H1 (cell line): ENCODE results near the gene DPP4. TPM values are rescaled to one million over a fixed set of nuclear protein-coding genes. Genes with fewer than 3 reads are reported as not detected.

ENCODE experiments used
- CTCF ChIA-PET: fragments of 300-600 bp; sonication (Branson Sonifier 250); formaldehyde crosslinking; loops from one replicate; lab custom pipeline; 2021; ENCODE audit not compliant: partially characterized antibody; lab: Charles Lee
- POLR2A ChIA-PET: fragments of 300-600 bp; sonication (Branson Sonifier 250); formaldehyde crosslinking; loops from one replicate; lab custom pipeline; 2021; ENCODE audit warnings: inconsistent platforms; ENCODE audit not compliant: partially characterized antibody; lab: Charles Lee
- DNase-seq, 2 experiments: peaks; one replicate each; pipeline versions ENCODE4 v3.0.0 to v3.0.0-alpha.2; 2010 to 2022; ENCODE audit warnings: low spot score in 2 of 2, low read depth in 1 of 2, mixed read lengths in 1 of 2
- FAIRE-seq: peaks from 2 replicates; lab custom pipeline; 2011; peaks lifted over from hg19 to GRCh38; lab: Jason Lieb, UNC
- H2AFZ ChIP-seq: 2 replicates; pipeline ENCODE4 v1.8.1; 2012; ENCODE audit warnings: low read length, inconsistent platforms
- H2AK5ac ChIP-seq: 2 replicates; pipeline ENCODE4 v1.6.1; 2013; ENCODE audit warnings: low read depth, low read length
- H2BK120ac ChIP-seq: replicated peaks from 2 replicates; pipeline ENCODE3; 2013; ENCODE audit warnings: low read depth, low read length, inconsistent platforms
- H2BK12ac ChIP-seq: 2 replicates; pipeline ENCODE4 v1.6.1; 2013; ENCODE audit warnings: low read depth, low read length
- H2BK15ac ChIP-seq: 2 replicates; pipeline ENCODE4 v1.6.1; 2013; ENCODE audit warnings: low read length
- H2BK20ac ChIP-seq: 2 replicates; pipeline ENCODE4 v1.6.1; 2013; ENCODE audit warnings: low read length
- H2BK5ac ChIP-seq: 2 replicates; pipeline ENCODE4 v1.6.1; 2013; ENCODE audit warnings: low read depth, low read length
- H3K14ac ChIP-seq: 2 replicates; pipeline ENCODE4 v1.6.1; 2013; ENCODE audit warnings: inconsistent platforms; ENCODE audit not compliant: insufficient read length
- H3K18ac ChIP-seq: 2 replicates; pipeline ENCODE4 v1.6.1; 2013; ENCODE audit warnings: low read length; ENCODE audit errors: extremely low read depth
- H3K23ac ChIP-seq: 2 replicates; pipeline ENCODE4 v1.6.1; 2013; ENCODE audit warnings: inconsistent platforms; ENCODE audit not compliant: insufficient read length
- H3K23me2 ChIP-seq: 2 replicates; pipeline ENCODE4 v1.6.1; 2013; ENCODE audit warnings: low read depth, low read length
- H3K27ac ChIP-seq: 2 replicates; pipeline ENCODE4 v1.6.1; 2011; ENCODE audit warnings: low read depth, low read length, inconsistent platforms
- H3K27me3 ChIP-seq, 4 experiments: replicated peaks in 1 of 4; 1 replicate in 1 of 4; 2 replicates in 3 of 4; pipeline versions ENCODE4 v1.6.1 to v1.8.1; 2011 to 2013; ENCODE audit warnings: low read length in 3 of 4, mild to moderate bottlenecking in 3 of 4, inconsistent platforms in 2 of 4, mixed read lengths in 2 of 4, moderate library complexity in 1 of 4; ENCODE audit not compliant: control insufficient read depth in 3 of 4, insufficient read depth in 3 of 4; ENCODE audit errors: extremely low read depth in 1 of 4
- H3K36me3 ChIP-seq, 4 experiments: 2 replicates each; pipeline versions ENCODE4 v1.6.1 to v1.8.1; 2011 to 2013; ENCODE audit warnings: mild to moderate bottlenecking in 4 of 4, low read length in 3 of 4, moderate library complexity in 2 of 4, control low read depth in 1 of 4, inconsistent platforms in 1 of 4; ENCODE audit not compliant: insufficient read depth in 4 of 4, control insufficient read depth in 2 of 4
- H3K4ac ChIP-seq: replicated peaks from 2 replicates; pipeline ENCODE3; 2013; ENCODE audit warnings: low read length, low read depth, mixed read lengths, inconsistent platforms; ENCODE audit not compliant: insufficient read length
- H3K4me1 ChIP-seq, 4 experiments: replicated peaks in 1 of 4; 1 replicate in 1 of 4; 2 replicates in 3 of 4; pipeline versions ENCODE4 v1.6.1 to v1.8.1; 2011 to 2013; ENCODE audit warnings: low read length in 3 of 4, inconsistent platforms in 2 of 4, mixed read lengths in 1 of 4; ENCODE audit not compliant: insufficient read depth in 4 of 4, control insufficient read depth in 3 of 4
- H3K4me2 ChIP-seq, 2 experiments: 2 replicates each; pipeline versions ENCODE4 v1.6.1 to v1.8.1; 2011 to 2013; ENCODE audit warnings: low read depth in 2 of 2, low read length in 2 of 2, control low read depth in 1 of 2, inconsistent platforms in 1 of 2, mild to moderate bottlenecking in 1 of 2; ENCODE audit not compliant: insufficient read depth in 1 of 2
- H3K4me3 ChIP-seq, 4 experiments: fragments of 200-600, 300-600 bp in 1 of 4; sonication (generic), shearing (Covaris generic), sonication (Bioruptor Twin) in 1 of 4; 2 replicates each; pipeline versions ENCODE4 v1.5.1 to v1.8.1; 2011 to 2016; ENCODE audit warnings: low read length in 4 of 4, low read depth in 3 of 4, control low read depth in 2 of 4, inconsistent platforms in 2 of 4, mild to moderate bottlenecking in 2 of 4, mixed read lengths in 1 of 4, moderate library complexity in 1 of 4; ENCODE audit not compliant: insufficient read depth in 2 of 4; ENCODE audit errors: extremely low read depth in 1 of 4
- H3K56ac ChIP-seq: replicated peaks from 2 replicates; pipeline ENCODE3; 2013; ENCODE audit warnings: low read depth, mild to moderate bottlenecking, mixed read lengths, low read length, inconsistent platforms; ENCODE audit not compliant: insufficient read length
- H3K79me1 ChIP-seq: 2 replicates; pipeline ENCODE4 v1.6.1; 2013; ENCODE audit warnings: low read depth, low read length, control low read depth
- H3K79me2 ChIP-seq, 2 experiments: 2 replicates each; pipeline versions ENCODE4 v1.6.1 to v1.8.1; 2012 to 2013; ENCODE audit warnings: low read length in 2 of 2, mild to moderate bottlenecking in 2 of 2, inconsistent platforms in 1 of 2; ENCODE audit not compliant: insufficient read depth in 2 of 2, control insufficient read depth in 1 of 2
- H3K9ac ChIP-seq, 4 experiments: replicated peaks in 1 of 4; 1 replicate in 1 of 4; 2 replicates in 3 of 4; pipeline versions ENCODE4 v1.6.1 to v1.8.1; 2011 to 2013; ENCODE audit warnings: low read depth in 3 of 4, low read length in 3 of 4, control low read depth in 2 of 4, mild to moderate bottlenecking in 2 of 4, moderate library complexity in 2 of 4, inconsistent platforms in 1 of 4; ENCODE audit errors: extremely low read depth in 1 of 4
- H3K9me3 ChIP-seq, 2 experiments: 2 replicates each; pipeline versions ENCODE4 v1.6.1 to v1.8.1; 2012 to 2013; ENCODE audit warnings: mild to moderate bottlenecking in 2 of 2, moderate library complexity in 2 of 2, control low read depth in 1 of 2, inconsistent platforms in 1 of 2, low read depth in 1 of 2, low read length in 1 of 2, mixed read lengths in 1 of 2; ENCODE audit not compliant: insufficient read depth in 2 of 2
- H4K20me1 ChIP-seq, 2 experiments: replicated peaks in 1 of 2; 2 replicates each; pipeline versions ENCODE3 to v1.8.1; 2011 to 2013; ENCODE audit warnings: inconsistent platforms in 2 of 2, low read length in 2 of 2, mild to moderate bottlenecking in 1 of 2; ENCODE audit not compliant: insufficient read depth in 2 of 2, control insufficient read depth in 1 of 2
- H4K5ac ChIP-seq: 2 replicates; pipeline ENCODE4 v1.6.1; 2013; ENCODE audit warnings: low read length, low read depth, mixed read lengths, inconsistent platforms; ENCODE audit not compliant: insufficient read length
- H4K8ac ChIP-seq: 2 replicates; pipeline ENCODE4 v1.8.0; 2013; ENCODE audit warnings: mild to moderate bottlenecking, moderate library complexity, low read length, inconsistent platforms; ENCODE audit not compliant: insufficient read depth; ENCODE audit errors: extremely low read depth
- H4K91ac ChIP-seq: replicated peaks from 2 replicates; pipeline ENCODE3; 2013; ENCODE audit warnings: low read length, mixed read lengths, inconsistent platforms; ENCODE audit not compliant: insufficient read length
- ASH2L ChIP-seq: fragments of 200-600, 300-600 bp; sonication (generic); IDR thresholded peaks from one replicate; pipeline ENCODE4 v1.7.1; 2017; ENCODE audit warnings: low read length
- BACH1 ChIP-seq: IDR thresholded peaks from 2 replicates; pipeline ENCODE4 v1.6.1; 2012; ENCODE audit warnings: low read length, improper control_type of control experiment
- CBX5 ChIP-seq: fragments of 300-800, 300-1000 bp; sonication (generic); IDR thresholded peaks from 2 replicates; pipeline ENCODE4 v1.7.1; 2016; ENCODE audit warnings: antibody characterized with exemption, low read length, low read depth
- EZH2 ChIP-seq: fragments of 200-600 bp; sonication (generic); IDR thresholded peaks from 2 replicates; pipeline ENCODE4 v1.7.1; 2012; ENCODE audit warnings: low read depth, mild to moderate bottlenecking, moderate library complexity, low read length, inconsistent platforms; ENCODE audit not compliant: severe bottlenecking
- FOSL1 ChIP-seq: IDR thresholded peaks from 2 replicates; pipeline ENCODE4 v1.6.1; 2011; ENCODE audit warnings: mild to moderate bottlenecking, low read depth, low read length, moderate library complexity; ENCODE audit not compliant: insufficient read depth
- JUN ChIP-seq: IDR thresholded peaks from 2 replicates; pipeline ENCODE4 v1.6.1; 2011; ENCODE audit warnings: low read depth, mild to moderate bottlenecking, improper control_type of control experiment, low read length
- KDM4A ChIP-seq: IDR thresholded peaks from one replicate; pipeline ENCODE4 v1.7.1; 2012; ENCODE audit warnings: low read depth, mild to moderate bottlenecking, moderate library complexity, low read length, inconsistent platforms; ENCODE audit not compliant: severe bottlenecking
- SP1 ChIP-seq: IDR thresholded peaks from 2 replicates; pipeline ENCODE4 v1.6.1; 2011; ENCODE audit warnings: low read depth, low read length
- YY1 ChIP-seq: IDR thresholded peaks from 2 replicates; pipeline ENCODE4 v1.6.1; 2011; ENCODE audit warnings: low read depth, mild to moderate bottlenecking, low read length
- WGBS, 2 experiments: shearing (Covaris generic) in 1 of 2; methylation state at CpG; one replicate each; pipeline versions ENCODE4 v1.1.6 to v1.1.7; 2013 to 2015; ENCODE audit warnings: low lambda C conversion rate in 2 of 2, mixed read lengths in 2 of 2, inconsistent platforms in 1 of 2, low coverage in 1 of 2, missing lambda C conversion rate in 1 of 2; ENCODE audit not compliant: insufficient replicate concordance in 2 of 2, insufficient coverage in 1 of 2, insufficient read length in 1 of 2; ENCODE audit errors: extremely low coverage in 1 of 2, missing lambda C conversion rate in 1 of 2; 5-methylcytosine and 5-hydroxymethylcytosine counted together
- polyA plus RNA-seq, 7 experiments: library from polyadenylated mRNA; depleted of rRNA in 3 of 7; stranded (reverse) in 5 of 7; unstranded in 2 of 7; fragments of >200 nt in 5 of 7; fragments of 200-250 nt in 2 of 7; gene quantifications; 1 replicate in 5 of 7; 2 replicates in 1 of 7; 4 replicates in 1 of 7; pipeline versions ENCODE4 v1.2.1 to v1.2.3, GENCODE V29; 2011 to 2013; ENCODE audit warnings: missing spikeins in 2 of 7, mixed read lengths in 2 of 7
- total RNA-seq: library from RNA; stranded (reverse); fragmentation: NEBNext Ultra II Directional; extraction: Animal tissue kit (Norgen Biotek cat#: 25700); gene quantifications from 2 replicates; pipeline ENCODE4 v1.2.1, GENCODE V29; 2021
- TF ChIP-seq, protein P1 (sequence below): IDR thresholded peaks from 2 replicates; pipeline ENCODE4 v1.6.1; 2012; ENCODE audit warnings: low read length, inconsistent platforms

DPP4 gene
- total and polyA plus RNA-seq, 2 of the 8 experiments (the other 6 are each of a cell fraction or from before 2014, with no cell fraction given): 1.3 to 3.1 TPM

DNA sequence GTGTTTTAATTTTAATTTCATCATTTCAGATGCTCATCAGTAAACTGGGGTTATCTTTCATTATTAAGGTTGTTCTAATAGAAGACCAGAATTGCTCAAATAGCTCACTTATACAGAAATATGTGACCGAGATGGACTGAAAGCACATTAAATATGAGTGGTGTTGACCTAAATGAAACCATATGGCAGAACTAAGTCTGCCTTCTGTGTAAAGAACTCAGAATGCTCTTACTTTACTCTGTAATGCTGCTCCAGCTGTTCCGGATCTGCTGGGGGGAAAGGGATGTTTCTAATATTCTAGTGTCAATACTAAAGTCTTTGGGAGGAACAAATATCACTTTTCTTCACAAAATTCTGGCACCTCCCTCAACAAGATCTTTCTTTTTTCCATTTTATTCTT, 131.0 kb downstream of the DPP4 start:
- Histone ChIP-seq H4K91ac (no peak overlapping the region), H3K23me2 (no peaks in the 10 kb centered on the region; the same call in 1 of the 2 replicates), H3K18ac (no peak overlapping the region), H3K79me2 (no peaks in the 10 kb centered on the region), H2BK12ac (no peak overlapping the region), H2AFZ (no peak overlapping the region), H3K14ac (no peak overlapping the region), H2AK5ac (no peak overlapping the region), H2BK5ac (no peak overlapping the region), H2BK15ac (no peak overlapping the region), H2BK120ac (no peak overlapping the region), H3K56ac (no peak overlapping the region), H3K27me3 (no peaks in the 10 kb centered on the region), H4K5ac (no peak overlapping the region), H3K4ac (no peak overlapping the region), H3K79me1 (no peaks in the 10 kb centered on the region), H2BK20ac (no peak overlapping the region), H3K9ac (no peak overlapping the region), H4K8ac (no peak overlapping the region), H3K23ac (no peak overlapping the region), H3K36me3 (no peaks in the 10 kb centered on the region), H4K20me1 (no peaks in the 10 kb centered on the region), H3K4me2 (no peak overlapping the region), H3K4me3 (no peak overlapping the region), H3K4me1 (peaks cover 0 to 3% (median 0%) of the 10 kb centered on the region in 4 experiments; a peak in 1 of 7 replicates), H3K9me3 (no peaks in the 10 kb centered on the region), H3K27ac (no peak overlapping the region)
- TF ChIP-seq KDM4A: no peak
- TF ChIP-seq YY1: no peak
- TF ChIP-seq CBX5: no peak
- TF ChIP-seq JUN: no peak
- TF ChIP-seq BACH1: no peak
- TF ChIP-seq, protein P1, sequence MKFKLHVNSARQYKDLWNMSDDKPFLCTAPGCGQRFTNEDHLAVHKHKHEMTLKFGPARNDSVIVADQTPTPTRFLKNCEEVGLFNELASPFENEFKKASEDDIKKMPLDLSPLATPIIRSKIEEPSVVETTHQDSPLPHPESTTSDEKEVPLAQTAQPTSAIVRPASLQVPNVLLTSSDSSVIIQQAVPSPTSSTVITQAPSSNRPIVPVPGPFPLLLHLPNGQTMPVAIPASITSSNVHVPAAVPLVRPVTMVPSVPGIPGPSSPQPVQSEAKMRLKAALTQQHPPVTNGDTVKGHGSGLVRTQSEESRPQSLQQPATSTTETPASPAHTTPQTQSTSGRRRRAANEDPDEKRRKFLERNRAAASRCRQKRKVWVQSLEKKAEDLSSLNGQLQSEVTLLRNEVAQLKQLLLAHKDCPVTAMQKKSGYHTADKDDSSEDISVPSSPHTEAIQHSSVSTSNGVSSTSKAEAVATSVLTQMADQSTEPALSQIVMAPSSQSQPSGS: no peak
- TF ChIP-seq EZH2: no peak
- no peak for TF ChIP-seq FOSL1
- no peak for TF ChIP-seq SP1
- TF ChIP-seq ASH2L: no peak
- DNase-seq (no peak), FAIRE-seq (no peak)
- POLR2A ChIA-PET: no interaction called here
- CTCF ChIA-PET: interaction anchor here (1.0 to 12.3 kb wide), 4 partner anchors 349 to 372 kb away, joined by 3 to 137 read pairs (median 3); no protein-coding TSS in a partner anchor
- 92% methylated on average over 2 of the region's 2 CpGs; no CpG with 5 or more reads in 1 of the 2 experiments for whole genome bisulfite sequencing, 2 experiments
